Activated B cell treated with CpG ODN at 0.5 μM for 24 hours (primary cell): Measurements from ENCODE around the gene CTIF. TPM values are rescaled to one million over a fixed set of nuclear protein-coding genes. Genes with fewer than 3 reads are reported as not detected.

Experiments used
- ATAC-seq: fragments of 200-7000 bp; cut with Tn5 transposase; one replicate; pipeline ENCODE4 v1.10.0; 2021; ENCODE audit warnings: low read depth, mild to moderate bottlenecking, moderate library complexity
- CTCF ChIA-PET: fragments of 350-600 bp; sonication (Branson Sonifier 250); formaldehyde crosslinking; loops from one replicate; lab custom pipeline; 2021; ENCODE audit warnings: antibody characterized with exemption; lab: Charles Lee
- POLR2A ChIA-PET: fragments of 350-600 bp; sonication (Branson Sonifier 250); formaldehyde crosslinking; loops from one replicate; lab custom pipeline; 2021; ENCODE audit warnings: antibody characterized with exemption; lab: Charles Lee
- DNase-seq: peaks from one replicate; pipeline ENCODE4 v3.0.0; 2022
- H3K27ac Mint-ChIP-seq: one replicate; pipeline ENCODE4 v1.8.0; 2020; ENCODE audit warnings: mixed read lengths
- H3K27me3 Mint-ChIP-seq: one replicate; pipeline ENCODE4 v1.8.0; 2021; ENCODE audit warnings: mixed read lengths
- H3K36me3 Mint-ChIP-seq: one replicate; pipeline ENCODE4 v1.8.0; 2021; ENCODE audit warnings: low read depth, mixed read lengths
- H3K4me1 Mint-ChIP-seq: one replicate; pipeline ENCODE4 v1.8.0; 2021; ENCODE audit warnings: mixed read lengths
- H3K4me3 Mint-ChIP-seq: one replicate; pipeline ENCODE4 v1.8.0; 2020; ENCODE audit warnings: mild to moderate bottlenecking, mixed read lengths
- H3K9me3 Mint-ChIP-seq: one replicate; pipeline ENCODE4 v1.8.0; 2020; ENCODE audit warnings: mixed read lengths
- CTCF ChIP-seq: fragments of 200-600 bp; IDR thresholded peaks from one replicate; pipeline ENCODE4 v1.8.0; 2022; ENCODE audit warnings: antibody characterized with exemption, mild to moderate bottlenecking
- intact Hi-C: fragments of 100-400 bp; cut with micrococcal nuclease; formaldehyde crosslinking; loops from one replicate; pipeline ENCODE4 v1.15.1; 2024
- total RNA-seq: library from RNA; stranded (reverse); gene quantifications from 2 replicates; pipeline ENCODE4 v1.2.3, GENCODE V29; 2022

CTIF gene
- total RNA-seq, 1 donor from 2014 or later: 9.3 TPM

DNA sequence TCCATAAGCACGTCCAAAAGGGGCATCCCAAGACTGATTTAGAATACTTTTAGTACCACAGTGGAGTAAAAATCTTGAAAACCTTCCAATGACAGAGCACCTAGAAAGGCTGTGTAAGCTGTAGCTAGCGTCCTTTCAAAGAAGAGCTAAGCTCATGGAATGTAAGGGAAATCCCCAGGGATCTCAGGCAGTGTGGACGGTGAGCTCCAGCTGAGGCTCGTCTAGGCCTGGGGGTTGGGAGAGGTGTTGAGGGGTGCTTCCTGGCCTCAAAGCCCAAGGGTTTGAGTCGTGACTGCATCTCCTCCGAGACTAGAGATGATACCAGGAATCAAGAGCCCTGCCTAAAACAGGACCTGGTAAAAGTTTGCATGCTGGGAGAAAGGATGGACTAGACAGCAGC, 7.6 kb downstream of the CTIF start:
- intact Hi-C loops: no loop called here
- no peaks in the 10 kb centered on the region for H3K9me3 Mint-ChIP-seq
- no peak overlapping the region for H3K4me3 Mint-ChIP-seq
- H3K36me3 Mint-ChIP-seq: no peaks in the 10 kb centered on the region
- ATAC-seq: no peak
- H3K27ac Mint-ChIP-seq: no peak overlapping the region
- DNase-seq: no peak
- POLR2A ChIA-PET: no interaction called here
- no peaks in the 10 kb centered on the region for H3K27me3 Mint-ChIP-seq
- CTCF ChIA-PET: no interaction called here
- no peak for TF ChIP-seq CTCF
- peaks cover 11% of the 10 kb centered on the region for H3K4me1 Mint-ChIP-seq

GRCh38 chr18:48547531-48547981, 8.7 kb downstream of the CTIF start:
- H3K27ac Mint-ChIP-seq: no peak overlapping the region
- H3K27me3 Mint-ChIP-seq: no peaks in the 10 kb centered on the region
- no peaks in the 10 kb centered on the region for H3K36me3 Mint-ChIP-seq
- TF ChIP-seq CTCF: no peak
- ChIA-PET POLR2A (no interaction called here), CTCF (no interaction called here)
- no peaks in the 10 kb centered on the region for H3K9me3 Mint-ChIP-seq
- DNase-seq (no peak), ATAC-seq (no peak)
- intact Hi-C loops: no loop called here
- H3K4me1 Mint-ChIP-seq: peaks cover 9% of the 10 kb centered on the region
- H3K4me3 Mint-ChIP-seq: no peak overlapping the region

DNA sequence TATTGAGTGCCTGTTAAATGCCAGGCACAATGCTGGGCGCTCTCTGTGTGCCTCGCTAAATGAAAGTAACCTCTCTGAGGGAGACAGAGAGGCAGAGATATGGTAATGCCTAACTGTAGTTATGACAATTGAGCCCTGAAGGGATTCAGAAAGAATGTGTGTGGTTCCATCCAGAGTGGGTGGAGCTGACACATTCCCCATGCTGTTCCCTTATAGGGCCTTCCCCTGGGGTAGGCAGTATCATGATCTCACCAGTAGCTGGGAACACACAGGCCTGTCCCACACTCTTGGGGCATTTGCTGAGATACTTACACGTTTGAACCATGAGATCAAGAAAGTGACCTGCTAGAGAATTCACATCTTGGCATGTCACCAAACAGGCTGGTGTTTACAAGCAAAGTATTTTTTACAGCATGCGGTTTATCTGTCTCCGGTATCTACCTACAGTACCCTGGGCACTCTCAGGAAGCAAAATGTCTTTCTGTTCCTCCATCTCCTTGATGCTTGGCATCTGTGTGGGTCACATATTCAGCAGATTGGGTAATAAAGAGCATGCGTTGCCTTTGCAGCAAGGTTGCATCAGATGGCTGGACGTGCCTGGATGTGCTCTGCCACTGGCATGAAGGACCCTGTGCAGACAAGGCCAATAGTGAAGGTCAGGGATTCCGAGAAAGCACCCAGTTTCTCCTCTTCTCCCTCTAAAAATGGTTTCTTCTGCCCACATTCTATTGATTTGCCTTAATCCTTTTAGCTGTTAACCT, 9.4 kb downstream of the CTIF start:
- no peaks in the 10 kb centered on the region for H3K9me3 Mint-ChIP-seq
- TF ChIP-seq CTCF: no peak
- H3K4me3 Mint-ChIP-seq: no peak overlapping the region
- no peak for DNase-seq
- intact Hi-C loops: no loop called here
- no peaks in the 10 kb centered on the region for H3K27me3 Mint-ChIP-seq
- POLR2A ChIA-PET: no interaction called here
- no peaks in the 10 kb centered on the region for H3K36me3 Mint-ChIP-seq
- peaks cover 9% of the 10 kb centered on the region for H3K4me1 Mint-ChIP-seq
- H3K27ac Mint-ChIP-seq: no peak overlapping the region
- CTCF ChIA-PET: no interaction called here
- ATAC-seq: no peak

- Mint-ChIP-seq H3K27ac (no peak overlapping the region), H3K9me3 (no peaks in the 10 kb centered on the region), H3K4me3 (no peak overlapping the region), H3K36me3 (no peaks in the 10 kb centered on the region), H3K4me1 (peaks cover 9% of the 10 kb centered on the region), H3K27me3 (no peaks in the 10 kb centered on the region)
- DNase-seq: no peak
- no peak for ATAC-seq
- intact Hi-C loops: no loop called here
- no peak for TF ChIP-seq CTCF
- ChIA-PET CTCF (no interaction called here), POLR2A (no interaction called here)
These were observed 10.1 kb downstream of the CTIF start for GRCh38 chr18:48548921-48549320.

DNA sequence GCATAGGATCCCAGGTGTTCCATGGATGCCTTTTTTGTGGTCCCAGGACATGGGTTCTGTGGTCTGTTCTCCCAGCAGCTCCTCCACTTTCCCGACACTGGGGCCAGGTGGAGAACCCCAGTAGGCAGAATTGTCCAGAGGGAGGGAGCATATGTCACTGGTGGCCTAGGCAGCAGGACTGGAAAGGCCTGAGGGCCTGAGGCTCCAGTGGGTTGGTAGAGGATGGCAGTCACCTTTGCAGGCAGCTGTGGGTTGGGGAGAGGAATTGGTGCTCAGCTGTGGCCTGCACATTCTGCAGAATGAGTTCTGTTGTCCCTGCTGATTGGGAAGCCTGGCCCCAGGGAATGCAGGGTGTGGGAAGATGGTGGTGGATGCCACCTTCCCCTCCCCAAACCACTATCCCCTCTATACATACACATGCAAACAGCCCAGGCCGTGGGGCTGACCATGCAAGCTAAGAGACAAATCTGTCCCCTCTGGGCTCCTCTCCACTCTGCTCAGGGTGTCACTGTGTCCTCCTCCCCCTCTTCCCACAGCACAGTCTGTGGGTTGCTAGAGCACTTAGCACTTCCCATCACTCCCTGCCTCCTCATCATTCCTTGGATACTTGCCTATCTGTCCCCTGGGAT, 11.4 kb downstream of the CTIF start:
- Mint-ChIP-seq H3K27me3 (no peaks in the 10 kb centered on the region), H3K9me3 (no peaks in the 10 kb centered on the region), H3K4me3 (no peak overlapping the region), H3K36me3 (no peaks in the 10 kb centered on the region), H3K4me1 (peaks cover 9% of the 10 kb centered on the region), H3K27ac (no peak overlapping the region)
- intact Hi-C loops: no loop called here
- ATAC-seq (no peak), DNase-seq (no peak)
- TF ChIP-seq CTCF: no peak
- CTCF ChIA-PET: no interaction called here
- POLR2A ChIA-PET: no interaction called here
